WI38 (cell line): ENCODE results near the gene MAD1L1.
"Not testable (repeated sequence)": the region's sequence is repeated elsewhere in the genome, so short reads cannot be mapped to it uniquely, and the experiment has no call there.

ENCODE experiments used
- H3K4me3 ChIP-seq: 2 replicates; pipeline ENCODE4 v1.5.1; 2011; ENCODE audit warnings: low read depth, mild to moderate bottlenecking, control low read depth, low read length
- TF ChIP-seq, protein P1 (sequence below): IDR thresholded peaks from 2 replicates; pipeline ENCODE4 v1.5.1; 2012; ENCODE audit warnings: low read depth, mild to moderate bottlenecking, control low read depth, low read length

The MAD1L1 gene

DNA sequence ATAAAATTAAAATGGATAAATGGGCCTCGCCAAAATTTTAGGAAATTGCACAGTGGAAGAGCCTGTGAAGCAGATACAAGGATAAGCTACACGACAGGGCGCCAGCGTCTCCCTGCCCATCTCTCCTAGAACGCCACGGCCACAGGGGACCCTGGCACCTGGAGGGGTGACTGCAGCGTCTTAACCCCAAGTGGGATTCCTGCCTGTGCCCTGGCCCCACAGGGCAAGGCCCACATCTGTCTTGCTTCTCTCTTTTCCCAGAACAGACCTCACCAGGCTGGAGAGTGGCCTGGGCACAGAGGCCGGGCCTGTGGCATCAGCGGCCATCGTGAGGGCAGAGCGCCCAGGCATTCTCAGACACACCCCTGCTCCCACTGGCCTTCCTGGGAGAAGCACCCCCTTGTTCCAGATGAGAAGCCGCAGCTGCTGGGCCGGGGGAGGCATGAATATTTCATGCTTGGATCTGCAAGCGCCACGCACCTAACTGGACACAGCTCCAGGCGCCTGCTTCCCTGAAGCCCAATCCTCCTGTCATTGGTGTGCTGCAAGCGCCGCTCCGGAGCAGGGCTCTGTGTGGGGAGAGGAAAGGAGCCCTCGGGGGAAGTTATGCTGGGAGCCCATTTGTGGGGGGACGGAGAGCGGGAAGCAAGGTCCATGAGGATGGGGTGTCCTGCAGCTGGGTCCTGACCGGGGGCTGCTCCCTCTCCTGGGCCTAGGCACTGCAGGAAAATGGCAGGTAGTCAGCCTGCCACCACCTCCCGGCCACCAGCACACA lies 409.2 kb downstream of the MAD1L1 start:
- TF ChIP-seq, protein P1, sequence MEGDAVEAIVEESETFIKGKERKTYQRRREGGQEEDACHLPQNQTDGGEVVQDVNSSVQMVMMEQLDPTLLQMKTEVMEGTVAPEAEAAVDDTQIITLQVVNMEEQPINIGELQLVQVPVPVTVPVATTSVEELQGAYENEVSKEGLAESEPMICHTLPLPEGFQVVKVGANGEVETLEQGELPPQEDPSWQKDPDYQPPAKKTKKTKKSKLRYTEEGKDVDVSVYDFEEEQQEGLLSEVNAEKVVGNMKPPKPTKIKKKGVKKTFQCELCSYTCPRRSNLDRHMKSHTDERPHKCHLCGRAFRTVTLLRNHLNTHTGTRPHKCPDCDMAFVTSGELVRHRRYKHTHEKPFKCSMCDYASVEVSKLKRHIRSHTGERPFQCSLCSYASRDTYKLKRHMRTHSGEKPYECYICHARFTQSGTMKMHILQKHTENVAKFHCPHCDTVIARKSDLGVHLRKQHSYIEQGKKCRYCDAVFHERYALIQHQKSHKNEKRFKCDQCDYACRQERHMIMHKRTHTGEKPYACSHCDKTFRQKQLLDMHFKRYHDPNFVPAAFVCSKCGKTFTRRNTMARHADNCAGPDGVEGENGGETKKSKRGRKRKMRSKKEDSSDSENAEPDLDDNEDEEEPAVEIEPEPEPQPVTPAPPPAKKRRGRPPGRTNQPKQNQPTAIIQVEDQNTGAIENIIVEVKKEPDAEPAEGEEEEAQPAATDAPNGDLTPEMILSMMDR: no peak
- no peak overlapping the region for H3K4me3 ChIP-seq

DNA sequence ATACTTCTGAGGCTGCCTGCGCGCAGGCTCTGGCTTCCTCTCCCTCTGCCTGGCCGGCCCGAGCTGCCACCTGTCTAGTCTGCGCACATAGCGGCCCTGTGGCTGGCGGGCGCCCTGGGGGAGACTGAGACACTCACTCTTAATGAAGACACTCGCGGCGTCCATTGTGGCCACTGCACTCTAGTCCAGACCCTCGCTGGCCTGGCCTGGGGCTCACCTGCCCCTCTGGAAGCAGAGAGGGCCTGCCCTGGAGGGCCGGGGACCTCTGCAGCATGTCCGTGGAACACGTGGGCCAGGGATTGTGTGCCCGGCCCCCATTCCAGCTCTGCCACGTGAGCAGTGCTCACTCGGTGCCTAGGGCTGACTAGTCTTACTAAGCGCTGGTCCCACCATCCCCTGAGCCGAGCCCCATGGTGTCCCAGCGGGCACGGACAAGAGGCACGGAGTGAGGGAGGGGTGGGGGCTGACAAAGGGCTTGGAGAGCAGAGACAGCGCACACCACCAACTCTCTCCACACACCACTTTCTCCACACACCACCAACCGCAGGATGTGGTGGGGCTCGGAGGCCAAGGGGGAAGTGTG lies 413.4 kb downstream of the MAD1L1 start:
- no peak overlapping the region for H3K4me3 ChIP-seq
- TF ChIP-seq, protein P1: no peak

DNA sequence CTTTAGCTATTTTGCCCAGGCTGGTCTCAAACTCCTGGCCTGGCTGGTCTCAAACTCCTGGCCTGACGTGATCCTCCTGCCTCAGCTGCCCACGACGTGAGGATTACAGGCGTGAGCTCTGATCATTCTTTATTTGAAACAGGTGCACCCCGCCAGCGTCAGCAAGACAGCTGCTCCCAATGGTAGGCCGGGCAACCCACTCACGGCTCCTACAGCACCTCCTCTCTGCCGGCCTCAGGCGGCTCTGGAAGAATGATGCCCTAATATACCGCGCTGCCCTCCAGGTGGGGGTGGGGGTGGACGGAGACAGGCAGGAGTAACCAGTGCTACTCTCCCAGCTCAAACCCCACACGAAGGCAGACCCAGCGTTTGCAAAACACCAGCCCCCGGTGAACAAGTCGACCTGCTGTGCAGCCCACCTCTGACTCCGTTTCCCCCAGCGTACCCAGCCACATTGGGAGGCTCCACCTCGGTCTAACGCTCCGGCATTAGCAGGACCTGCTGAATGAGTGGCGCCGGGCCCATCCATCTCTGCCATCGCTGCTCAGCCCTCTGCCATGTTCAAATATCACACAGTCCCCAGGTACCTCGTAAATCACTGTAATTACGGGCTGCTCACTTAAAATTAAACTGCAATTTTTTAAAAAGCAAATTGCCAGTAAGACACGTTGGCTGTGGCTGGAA lies 414.0 kb downstream of the MAD1L1 start:
- H3K4me3 ChIP-seq: no peak overlapping the region
- TF ChIP-seq, protein P1: no peak

DNA sequence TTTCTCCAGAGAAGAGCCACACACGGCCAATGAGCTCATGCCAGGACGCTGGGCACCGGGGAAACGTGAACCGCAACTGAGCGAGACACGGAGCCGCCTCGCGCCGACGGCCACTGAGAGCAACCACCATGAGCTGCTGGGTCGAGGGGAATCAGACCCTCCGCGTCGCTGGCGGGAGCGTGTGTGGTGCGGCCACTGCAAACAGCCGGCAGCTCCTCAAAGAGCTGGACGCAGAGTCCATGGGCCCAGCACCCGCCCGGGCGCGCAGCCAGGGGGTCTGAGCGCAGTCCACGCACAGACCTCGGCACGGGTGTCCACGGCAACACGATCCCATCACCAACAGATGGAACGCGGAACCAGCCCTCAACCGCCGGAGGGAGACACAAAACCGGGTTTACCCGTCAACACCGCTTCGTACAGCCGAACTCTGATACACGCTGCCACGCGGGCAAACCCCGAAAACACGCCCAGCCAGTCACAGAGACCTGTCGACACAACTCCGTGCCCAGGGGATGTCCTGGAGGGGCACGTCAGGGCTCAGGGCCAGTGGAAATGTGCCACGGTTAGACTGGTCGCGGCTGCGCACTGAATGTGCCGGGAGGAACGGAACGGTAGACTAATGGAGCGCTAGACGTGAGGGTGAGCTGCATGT lies 415.6 kb downstream of the MAD1L1 start:
- TF ChIP-seq, protein P1: no peak
- no peak overlapping the region for H3K4me3 ChIP-seq

DNA sequence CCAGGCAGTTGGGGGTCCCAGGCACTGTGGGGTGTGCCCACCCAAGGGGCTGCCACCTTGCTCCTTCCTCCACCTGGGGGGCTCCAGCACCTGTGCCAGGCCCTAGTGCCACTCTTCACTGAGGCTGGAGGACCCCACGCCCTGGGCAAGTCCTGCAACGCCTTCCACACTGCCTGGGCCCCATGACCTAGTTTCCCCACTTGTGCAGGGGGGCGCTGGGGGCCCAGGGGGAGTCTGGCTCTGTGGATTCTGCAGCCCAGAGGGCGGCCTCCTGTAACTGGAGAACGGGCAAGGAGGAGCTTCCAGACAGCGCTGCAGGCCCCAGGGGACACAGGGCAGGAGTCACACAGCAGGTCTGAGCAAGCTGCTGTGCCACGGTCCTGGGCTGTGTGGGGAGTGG lies 416.3 kb downstream of the MAD1L1 start:
- not testable (repeated sequence) for H3K4me3 ChIP-seq

DNA sequence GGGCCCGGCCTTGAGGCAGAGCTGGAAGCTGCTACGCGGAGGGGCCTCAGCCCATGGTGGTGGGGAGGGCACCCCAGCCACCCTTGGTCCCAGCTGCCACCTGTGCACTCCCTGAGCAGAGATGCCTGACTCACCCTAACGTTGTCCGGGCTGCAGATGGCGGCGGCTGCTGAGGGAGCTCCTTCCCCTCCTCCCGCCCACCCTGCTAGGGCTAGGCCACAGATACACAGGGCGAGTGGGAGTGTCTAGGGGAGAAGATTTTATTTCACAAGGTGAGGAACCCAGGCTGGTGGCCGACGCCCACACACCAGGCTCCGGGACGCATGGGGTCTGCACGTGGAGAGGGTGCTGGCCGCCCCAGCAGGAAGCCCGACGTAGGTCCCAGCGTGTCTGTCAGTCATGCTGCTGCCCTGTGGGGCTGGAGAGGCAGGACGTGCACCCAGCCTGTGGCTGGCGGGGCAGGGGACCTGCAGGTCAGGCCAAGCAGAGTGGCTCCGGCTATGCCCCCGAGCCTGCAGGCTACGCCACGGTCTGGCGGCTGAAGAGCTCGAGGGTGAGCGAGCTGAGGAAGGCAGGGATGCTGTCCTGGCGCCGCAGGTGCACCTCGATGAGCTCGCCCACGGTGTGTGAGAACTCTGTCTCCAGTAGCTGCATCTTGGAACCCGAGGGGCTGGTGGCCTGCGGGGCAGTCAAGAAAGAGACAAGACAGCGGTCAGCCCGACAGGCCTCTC lies 417.0 kb downstream of the MAD1L1 start:
- H3K4me3 ChIP-seq: not testable (repeated sequence)

DNA sequence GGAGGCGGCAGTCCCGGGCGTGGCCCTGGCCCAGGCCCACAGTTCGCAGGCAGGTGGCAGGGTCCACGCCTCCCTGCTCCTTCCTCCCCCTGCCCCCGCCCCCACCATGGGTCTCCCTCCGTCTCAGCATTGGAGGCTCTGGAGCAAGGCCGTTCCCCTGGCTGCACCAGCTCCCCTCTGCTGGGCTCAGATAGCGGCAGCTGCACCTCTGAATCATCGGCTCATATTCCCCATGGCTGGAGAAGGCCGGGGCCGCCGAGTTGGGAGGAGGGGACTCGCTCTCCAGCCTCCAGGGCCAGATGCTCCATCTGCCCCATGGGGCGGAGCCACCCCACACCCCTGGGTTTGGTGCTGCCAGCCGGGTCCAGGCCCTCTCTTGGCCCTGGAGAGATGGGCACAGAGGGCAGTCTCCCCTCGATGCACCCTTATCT lies 417.7 kb downstream of the MAD1L1 start:
- no peak overlapping the region for H3K4me3 ChIP-seq
- TF ChIP-seq, protein P1: no peak
